Neuron (in vitro differentiated cells): ENCODE measurements around the gene ERC1.
"Not testable (repeated sequence)": the region's sequence is repeated elsewhere in the genome, so short reads cannot be mapped to it uniquely, and the experiment has no call there.

Experiments used
- H2AFZ ChIP-seq: one replicate; pipeline ENCODE4 v1.6.1; 2013; ENCODE audit warnings: low read depth, mild to moderate bottlenecking, inconsistent platforms, low read length, moderate library complexity
- H3K27me3 ChIP-seq: one replicate; pipeline ENCODE4 v1.6.1; 2013; ENCODE audit warnings: low read length; ENCODE audit not compliant: insufficient read depth
- H3K36me3 ChIP-seq: one replicate; pipeline ENCODE4 v1.6.1; 2013; ENCODE audit warnings: low read length; ENCODE audit not compliant: insufficient read depth
- H3K4me1 ChIP-seq: one replicate; pipeline ENCODE4 v1.6.1; 2013; ENCODE audit warnings: low read length; ENCODE audit not compliant: insufficient read depth
- H3K4me3 ChIP-seq: 2 replicates; pipeline ENCODE4 v1.5.1; 2013; ENCODE audit warnings: mild to moderate bottlenecking, low read length, moderate library complexity
- H3K9me3 ChIP-seq: one replicate; pipeline ENCODE4 v1.6.1; 2013; ENCODE audit warnings: low read length

The ERC1 gene

DNA sequence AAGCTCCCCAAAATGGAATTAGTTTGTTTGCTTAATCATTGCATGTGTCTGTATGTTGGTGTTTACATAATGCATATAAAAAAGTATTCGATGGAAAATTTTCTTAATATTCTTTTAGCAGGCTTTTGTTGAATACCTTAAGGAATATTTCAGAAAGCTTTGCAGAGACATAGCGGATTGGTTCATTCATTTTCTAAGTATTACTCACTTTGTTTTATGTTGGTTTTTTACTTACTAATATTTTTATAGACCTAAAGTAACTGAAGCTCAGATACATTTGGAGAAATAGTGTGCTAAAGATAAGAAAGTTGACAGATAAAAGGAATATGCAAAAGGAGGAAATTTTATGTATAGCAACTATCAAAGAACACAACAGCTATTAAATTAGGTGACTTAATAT is 191.0 kb downstream of the ERC1 start:
- Histone ChIP-seq H3K36me3 (no peaks in the 10 kb centered on the region), H2AFZ (no peak overlapping the region), H3K27me3 (no peaks in the 10 kb centered on the region), H3K4me3 (no peak overlapping the region), H3K9me3 (no peaks in the 10 kb centered on the region), H3K4me1 (peaks cover 2% of the 10 kb centered on the region)

DNA sequence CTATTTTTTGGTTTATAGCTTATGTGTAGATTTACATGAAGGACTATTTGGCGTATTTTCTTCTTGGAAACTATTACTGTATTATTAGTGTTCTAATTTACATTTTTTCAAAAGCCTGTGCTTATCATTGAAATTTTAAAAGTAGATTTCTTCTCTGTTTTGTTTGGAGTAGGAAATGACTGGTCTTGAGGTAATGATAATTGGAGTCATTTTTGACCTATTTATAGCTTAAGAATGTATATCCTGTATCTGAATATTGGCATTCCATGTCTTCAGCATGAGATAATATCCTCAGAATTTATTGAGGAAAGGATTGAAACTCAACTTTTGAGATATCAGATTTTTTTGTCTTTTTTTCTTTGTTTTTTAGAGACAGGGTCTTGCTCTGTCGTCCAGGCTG is 193.4 kb downstream of the ERC1 start:
- Histone ChIP-seq H2AFZ (no peak overlapping the region), H3K27me3 (no peaks in the 10 kb centered on the region), H3K4me3 (no peak overlapping the region), H3K4me1 (peaks cover 2% of the 10 kb centered on the region), H3K9me3 (no peaks in the 10 kb centered on the region), H3K36me3 (no peaks in the 10 kb centered on the region)

DNA sequence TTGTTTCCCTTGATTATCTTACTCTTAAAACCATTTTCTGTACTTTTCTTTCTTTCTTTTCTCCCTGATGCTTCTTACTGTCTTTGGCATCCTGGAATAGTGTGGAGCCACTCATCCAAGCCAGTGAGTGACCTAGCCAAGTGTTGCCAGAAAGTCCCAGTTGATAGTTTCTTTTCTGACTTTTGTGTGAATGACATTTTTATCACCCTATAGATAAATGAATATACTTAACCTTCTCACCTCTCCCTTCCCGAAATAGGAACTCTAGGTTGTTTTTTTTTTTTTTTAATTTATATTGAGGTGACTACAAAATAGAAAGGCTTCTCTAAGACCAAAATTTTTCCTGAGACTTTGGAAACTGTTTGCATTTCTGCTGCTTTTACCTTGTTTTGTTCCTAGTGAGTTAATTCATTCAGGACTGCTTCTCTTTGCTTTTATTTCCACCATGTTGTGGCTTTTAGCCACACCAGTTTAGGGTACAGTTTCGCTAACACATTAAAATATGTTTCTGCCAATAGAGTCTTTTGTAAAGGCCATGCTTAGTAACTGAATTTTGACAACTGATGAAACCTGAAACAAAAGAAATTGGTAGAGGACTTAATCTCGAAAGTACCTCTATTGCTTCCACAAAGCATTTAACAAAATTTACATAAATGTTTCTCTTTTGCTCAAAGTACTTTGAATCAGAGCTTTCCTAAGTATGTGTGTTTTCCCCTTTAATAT is 194.6 kb downstream of the ERC1 start:
- Histone ChIP-seq H3K36me3 (no peaks in the 10 kb centered on the region), H3K4me1 (no peaks in the 10 kb centered on the region), H2AFZ (no peak overlapping the region), H3K4me3 (no peak overlapping the region), H3K27me3 (no peaks in the 10 kb centered on the region), H3K9me3 (no peaks in the 10 kb centered on the region)

DNA sequence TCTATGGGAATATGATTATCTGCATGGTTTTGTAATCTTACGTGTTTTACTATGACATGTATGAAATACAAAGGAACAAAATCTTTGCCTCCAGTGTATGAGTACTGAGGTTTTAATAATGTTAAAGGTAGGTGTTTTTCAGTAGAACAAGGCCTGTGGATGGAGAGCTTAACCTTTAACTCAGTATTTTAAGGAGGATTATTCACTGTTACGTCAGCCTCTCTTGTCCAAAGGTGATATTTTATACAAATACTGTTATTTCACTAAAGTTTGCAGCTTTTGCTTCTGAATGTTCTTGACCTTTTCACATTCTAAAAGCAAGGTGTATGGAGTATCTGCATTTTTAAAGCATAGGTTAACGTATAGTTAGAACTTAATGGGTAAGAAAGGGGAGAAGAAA is 195.3 kb downstream of the ERC1 start:
- H3K4me1 ChIP-seq: no peaks in the 10 kb centered on the region
- no peak overlapping the region for H2AFZ ChIP-seq
- no peaks in the 10 kb centered on the region for H3K36me3 ChIP-seq
- no peaks in the 10 kb centered on the region for H3K9me3 ChIP-seq
- H3K4me3 ChIP-seq: no peak overlapping the region
- no peaks in the 10 kb centered on the region for H3K27me3 ChIP-seq

DNA sequence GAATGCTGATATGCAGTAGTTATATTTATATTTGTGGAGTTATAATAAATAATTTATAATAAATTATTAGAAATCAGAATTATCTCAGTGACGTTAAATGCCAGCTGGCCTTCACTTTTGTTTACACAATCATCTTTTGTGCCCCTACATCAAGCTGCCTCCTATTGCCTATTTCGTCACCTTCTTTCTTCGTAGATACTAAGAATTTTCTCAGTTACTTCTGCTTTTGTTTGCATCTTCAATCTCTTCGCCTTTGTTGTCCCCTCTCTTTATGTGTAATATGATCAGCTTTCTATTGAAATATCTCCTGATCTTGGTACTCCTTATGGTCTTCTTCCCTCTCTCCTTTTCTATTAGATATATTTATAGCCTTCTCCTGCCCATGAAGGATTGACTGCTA is 197.0 kb downstream of the ERC1 start:
- Histone ChIP-seq H3K9me3 (no peaks in the 10 kb centered on the region), H3K4me3 (no peak overlapping the region), H3K36me3 (no peaks in the 10 kb centered on the region), H3K27me3 (no peaks in the 10 kb centered on the region), H3K4me1 (no peaks in the 10 kb centered on the region), H2AFZ (no peak overlapping the region)

DNA sequence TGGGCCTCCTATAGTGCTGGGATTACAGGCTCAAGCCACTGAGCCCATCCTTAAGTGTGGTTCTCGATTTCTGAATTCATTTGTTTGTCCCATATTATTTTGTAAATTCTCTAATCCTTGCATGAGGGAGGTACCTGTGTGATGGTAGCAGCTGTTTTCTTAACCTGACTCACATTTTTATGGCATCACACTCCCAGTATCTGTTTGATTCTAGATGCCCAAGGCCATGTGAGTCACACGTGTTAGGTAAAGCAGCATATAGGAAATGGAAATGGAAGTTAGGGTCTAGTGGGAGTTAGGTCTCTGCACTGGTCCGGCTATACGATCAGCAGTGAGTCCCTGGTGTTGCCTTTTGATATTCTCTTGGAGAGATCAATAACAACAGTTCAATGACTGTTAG is 198.1 kb downstream of the ERC1 start:
- Histone ChIP-seq H3K36me3 (no peaks in the 10 kb centered on the region), H3K4me1 (no peaks in the 10 kb centered on the region), H3K9me3 (no peaks in the 10 kb centered on the region), H3K4me3 (no peak overlapping the region), H3K27me3 (no peaks in the 10 kb centered on the region), H2AFZ (no peak overlapping the region)

DNA sequence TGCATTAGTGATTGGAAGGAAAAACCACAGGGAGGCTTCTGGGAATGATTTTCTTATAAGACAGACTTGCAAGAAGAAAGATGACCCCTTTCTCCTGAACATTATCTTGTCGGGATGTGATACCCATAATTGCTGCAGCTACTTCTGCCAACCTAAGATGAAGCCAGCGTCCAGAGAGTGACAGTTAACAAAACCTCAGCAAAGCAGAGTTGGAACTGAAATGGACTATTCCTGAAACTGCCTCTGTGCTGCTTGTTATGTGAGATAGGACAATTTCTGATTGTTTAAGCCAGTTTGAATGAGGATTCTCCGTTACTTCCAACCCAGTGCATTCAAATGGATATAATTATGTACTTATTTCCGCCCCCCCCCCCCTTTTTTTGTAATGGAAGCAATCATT is 204.5 kb downstream of the ERC1 start:
- Histone ChIP-seq H3K36me3 (no peaks in the 10 kb centered on the region), H2AFZ (no peak overlapping the region), H3K4me3 (no peak overlapping the region)

DNA sequence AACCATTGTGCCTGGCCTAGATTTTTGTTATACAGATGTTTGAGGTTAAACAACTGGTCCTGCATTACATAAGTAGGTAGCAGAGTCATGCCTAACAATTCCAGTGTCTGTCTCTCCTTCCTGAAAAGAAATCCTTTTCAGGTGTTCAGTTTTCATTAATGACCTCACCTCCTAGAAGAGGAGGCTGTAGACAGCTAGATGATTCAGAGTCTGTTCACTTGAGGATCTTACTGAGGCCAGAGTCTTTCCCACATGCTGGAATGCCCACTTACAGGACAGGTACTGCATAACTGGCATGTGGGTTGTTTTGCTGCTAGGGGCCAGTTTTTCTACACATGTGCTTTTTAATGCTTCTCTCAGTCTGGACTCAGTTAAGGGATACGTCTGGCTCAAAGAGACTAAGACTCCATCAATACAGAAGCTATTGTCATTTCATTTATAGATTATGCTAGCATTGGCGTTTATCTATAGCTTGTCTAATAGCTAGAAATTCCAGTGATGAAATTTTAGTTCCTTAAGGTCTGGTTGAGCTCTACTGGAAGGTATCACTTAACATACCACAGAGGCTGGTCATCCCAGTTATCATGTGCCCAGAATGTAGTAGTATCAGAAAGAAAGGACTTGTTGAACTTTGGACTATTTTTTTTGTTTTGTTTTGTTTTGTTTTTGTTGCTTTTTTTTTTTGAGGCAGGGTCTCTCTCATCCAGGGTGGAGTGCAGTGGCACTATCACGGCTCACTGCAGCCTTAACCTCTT is 206.4 kb downstream of the ERC1 start:
- Histone ChIP-seq H2AFZ (no peak overlapping the region), H3K27me3 (no peaks in the 10 kb centered on the region), H3K4me1 (no peaks in the 10 kb centered on the region), H3K36me3 (no peaks in the 10 kb centered on the region), H3K4me3 (no peak overlapping the region), H3K9me3 (peaks cover 14% of the 10 kb centered on the region)

More for the DNA sequence above, 204.5 kb downstream of the ERC1 start:
- Histone ChIP-seq H3K4me1 (no peaks in the 10 kb centered on the region), H3K27me3 (no peaks in the 10 kb centered on the region), H3K9me3 (peaks cover 14% of the 10 kb centered on the region)

DNA sequence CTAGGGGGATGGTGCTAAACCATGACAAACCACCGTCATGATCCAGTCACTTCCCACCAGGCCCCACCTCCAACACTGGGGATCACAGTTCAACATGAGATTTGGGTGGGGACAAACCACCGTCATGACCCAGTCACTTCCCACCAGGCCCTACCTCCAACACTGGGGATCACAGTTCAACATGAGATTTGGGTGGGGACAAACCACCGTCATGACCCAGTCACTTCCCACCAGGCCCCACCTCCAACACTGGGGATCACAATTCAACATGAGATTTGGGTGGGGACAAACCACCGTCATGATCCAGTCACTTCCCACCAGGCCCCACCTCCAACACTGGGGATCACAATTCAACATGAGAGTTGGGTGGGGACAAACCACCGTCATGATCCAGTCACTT is 207.8 kb downstream of the ERC1 start:
- not testable (repeated sequence) for H2AFZ ChIP-seq, H3K4me1 ChIP-seq, H3K27me3 ChIP-seq, H3K36me3 ChIP-seq, H3K4me3 ChIP-seq
- H3K9me3 ChIP-seq: peaks cover 14% of the 10 kb centered on the region

DNA sequence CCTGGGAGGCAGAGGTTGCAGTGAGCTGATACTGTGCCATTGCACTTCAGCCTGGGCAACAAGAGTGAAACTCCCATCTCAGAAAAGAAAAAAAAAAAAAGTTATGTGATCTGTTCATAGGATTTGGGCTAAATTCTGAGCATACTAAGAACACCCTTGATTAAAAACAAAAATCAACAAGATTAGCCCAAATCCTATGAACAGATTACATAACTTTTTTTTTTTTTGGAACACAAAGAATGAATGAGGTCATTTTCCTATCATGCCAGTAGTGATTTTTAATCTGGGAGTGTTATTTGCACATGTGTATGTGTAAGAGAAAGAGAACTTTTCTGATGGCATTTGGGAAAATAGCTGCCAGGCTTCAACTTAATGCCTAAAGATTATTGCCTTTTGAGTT is 208.7 kb downstream of the ERC1 start:
- Histone ChIP-seq H3K9me3 (peaks cover 14% of the 10 kb centered on the region), H2AFZ (no peak overlapping the region), H3K27me3 (no peaks in the 10 kb centered on the region), H3K36me3 (no peaks in the 10 kb centered on the region), H3K4me3 (no peak overlapping the region), H3K4me1 (peaks cover 3% of the 10 kb centered on the region)

DNA sequence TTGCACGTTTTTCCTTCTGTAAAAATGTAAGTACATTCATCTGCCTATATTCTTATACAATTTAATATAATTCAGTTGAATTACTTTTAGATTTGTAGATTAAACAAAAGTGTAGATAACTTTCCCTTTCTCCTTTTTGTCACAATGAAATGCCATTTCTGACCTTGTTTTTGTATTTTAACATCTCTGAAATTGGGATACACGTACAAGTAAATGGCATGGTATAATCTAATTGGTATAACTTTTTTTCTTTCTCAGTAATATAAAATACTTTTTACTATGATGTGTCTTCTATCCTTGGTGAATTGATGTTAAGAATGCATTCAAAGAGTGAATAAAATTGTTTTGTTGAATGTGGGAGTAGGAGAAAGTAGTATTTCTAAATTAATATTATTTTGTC is 210.0 kb downstream of the ERC1 start:
- Histone ChIP-seq H2AFZ (no peak overlapping the region), H3K4me1 (peaks cover 3% of the 10 kb centered on the region), H3K4me3 (no peak overlapping the region), H3K27me3 (no peaks in the 10 kb centered on the region), H3K9me3 (peaks cover 13% of the 10 kb centered on the region), H3K36me3 (no peaks in the 10 kb centered on the region)

DNA sequence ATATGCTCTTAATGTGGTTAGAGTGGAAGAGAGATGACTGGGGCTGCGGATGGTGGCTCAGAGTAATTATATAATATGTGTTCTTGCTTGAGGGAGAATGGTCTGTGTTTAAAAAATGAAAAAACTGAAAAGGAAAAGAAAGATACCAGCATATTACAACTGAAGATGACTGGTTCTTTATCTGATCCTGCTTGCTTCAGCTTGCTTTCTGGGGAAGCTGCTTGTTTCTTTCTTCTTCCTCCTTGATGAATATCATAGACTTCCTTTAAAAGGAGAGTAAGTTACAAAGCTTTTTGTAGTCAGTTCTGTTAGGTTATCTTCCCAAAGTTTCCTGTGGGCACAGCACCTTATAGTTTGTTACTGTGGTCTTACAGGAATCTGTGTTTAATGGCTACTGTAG is 210.9 kb downstream of the ERC1 start:
- H3K4me3 ChIP-seq: no peak overlapping the region
- H2AFZ ChIP-seq: no peak overlapping the region
- H3K27me3 ChIP-seq: no peaks in the 10 kb centered on the region
- peaks cover 9% of the 10 kb centered on the region for H3K9me3 ChIP-seq
- H3K36me3 ChIP-seq: no peaks in the 10 kb centered on the region
- H3K4me1 ChIP-seq: peaks cover 3% of the 10 kb centered on the region

DNA sequence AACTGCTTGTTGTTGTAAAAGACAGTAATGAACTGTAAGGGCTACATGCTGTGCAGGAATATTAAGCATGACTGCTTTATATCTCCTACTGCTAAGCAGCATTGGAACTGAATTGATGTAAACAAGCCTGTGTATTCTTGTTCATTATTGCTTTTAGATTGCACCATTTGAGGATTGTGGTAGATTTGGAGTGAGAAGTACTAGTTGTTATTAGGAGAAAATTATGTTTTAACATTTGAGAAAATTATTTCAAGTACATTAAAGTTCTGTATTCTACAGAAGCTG is 212.7 kb downstream of the ERC1 start:
- no peak overlapping the region for H3K4me3 ChIP-seq
- no peak overlapping the region for H2AFZ ChIP-seq
- no peaks in the 10 kb centered on the region for H3K36me3 ChIP-seq
- peaks cover 3% of the 10 kb centered on the region for H3K4me1 ChIP-seq
- peaks cover 2% of the 10 kb centered on the region for H3K9me3 ChIP-seq
- no peaks in the 10 kb centered on the region for H3K27me3 ChIP-seq
